ENCODE data around the gene MAGEB17.
"Not testable (repeated sequence)": the region's sequence is repeated elsewhere in the genome, so short reads cannot be mapped to it uniquely, and the experiment has no call there.

MAGEB17 gene

DNA sequence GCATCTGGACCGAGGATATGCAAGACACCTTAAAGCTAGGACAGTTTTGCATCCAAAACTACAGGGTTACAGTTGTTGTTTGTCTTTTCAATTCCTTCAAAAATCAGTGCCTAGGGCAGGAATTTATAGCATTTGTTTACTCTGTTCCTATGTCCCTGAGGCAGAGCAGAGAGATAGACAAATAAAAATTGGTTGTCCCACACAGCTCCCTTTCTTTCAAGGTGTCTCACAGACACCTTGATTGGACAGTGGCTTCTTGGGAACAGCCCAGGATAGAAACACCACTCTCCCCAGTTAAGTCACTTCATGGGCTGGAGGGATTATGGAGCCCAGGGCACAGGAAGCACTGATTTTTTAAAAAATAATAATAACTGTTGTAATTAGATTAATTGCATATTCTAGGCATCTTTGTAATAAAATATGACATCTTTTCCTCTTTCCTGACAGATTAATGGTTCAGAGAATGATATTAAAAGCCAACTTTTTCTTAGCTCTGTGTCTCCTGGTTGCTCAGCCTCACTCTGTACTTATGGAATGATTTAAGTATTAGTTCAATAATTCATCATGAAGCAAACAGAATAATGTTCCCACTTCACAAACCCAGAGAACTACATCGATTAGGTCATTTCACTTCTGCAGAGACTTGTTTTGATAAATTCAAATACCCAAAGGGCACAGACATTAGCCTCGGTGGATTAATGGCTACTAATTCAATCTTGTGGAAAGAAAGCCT is 8.2 kb downstream of the MAGEB17 start:
- Histone ChIP-seq H3K27me3 (ENCODE audit: insufficient read depth, low read length, poor library complexity, severe bottlenecking) (no peaks in the 10 kb centered on the region), H4K20me1 (ENCODE audit: insufficient read depth, low read length, poor library complexity, severe bottlenecking) (no peaks in the 10 kb centered on the region), H3F3A (ENCODE audit: low read depth) (no peaks in the 10 kb centered on the region), H3K79me2 (ENCODE audit: insufficient read depth, low read length) (no peaks in the 10 kb centered on the region), H3K4me2 (ENCODE audit: low read depth, low read length, poor library complexity, severe bottlenecking) (no peak overlapping the region), H3K4me1 (ENCODE audit: insufficient read depth, low read length, poor library complexity, severe bottlenecking) (no peaks in the 10 kb centered on the region), H3K9me3 (ENCODE audit: insufficient read depth, low read depth, low read length) (no peaks in the 10 kb centered on the region), H3K36me3 (ENCODE audit: insufficient read depth, low read length) (no peaks in the 10 kb centered on the region), H2AFZ (ENCODE audit: low read length) (no peak overlapping the region), H3K4me3 (ENCODE audit: low read length, poor library complexity, severe bottlenecking) (no peak overlapping the region), H3K9ac (ENCODE audit: low read depth, low read length, poor library complexity, severe bottlenecking) (no peak overlapping the region), H3K9me2 (replicated peaks; ENCODE audit: low read depth, low read length) (no peaks in the 10 kb centered on the region)
- TF ChIP-seq EZH2phosphoT487 (IDR thresholded peaks at IDR 0.05; ENCODE audit: borderline replicate concordance), result no peak
- TF ChIP-seq, protein P1, sequence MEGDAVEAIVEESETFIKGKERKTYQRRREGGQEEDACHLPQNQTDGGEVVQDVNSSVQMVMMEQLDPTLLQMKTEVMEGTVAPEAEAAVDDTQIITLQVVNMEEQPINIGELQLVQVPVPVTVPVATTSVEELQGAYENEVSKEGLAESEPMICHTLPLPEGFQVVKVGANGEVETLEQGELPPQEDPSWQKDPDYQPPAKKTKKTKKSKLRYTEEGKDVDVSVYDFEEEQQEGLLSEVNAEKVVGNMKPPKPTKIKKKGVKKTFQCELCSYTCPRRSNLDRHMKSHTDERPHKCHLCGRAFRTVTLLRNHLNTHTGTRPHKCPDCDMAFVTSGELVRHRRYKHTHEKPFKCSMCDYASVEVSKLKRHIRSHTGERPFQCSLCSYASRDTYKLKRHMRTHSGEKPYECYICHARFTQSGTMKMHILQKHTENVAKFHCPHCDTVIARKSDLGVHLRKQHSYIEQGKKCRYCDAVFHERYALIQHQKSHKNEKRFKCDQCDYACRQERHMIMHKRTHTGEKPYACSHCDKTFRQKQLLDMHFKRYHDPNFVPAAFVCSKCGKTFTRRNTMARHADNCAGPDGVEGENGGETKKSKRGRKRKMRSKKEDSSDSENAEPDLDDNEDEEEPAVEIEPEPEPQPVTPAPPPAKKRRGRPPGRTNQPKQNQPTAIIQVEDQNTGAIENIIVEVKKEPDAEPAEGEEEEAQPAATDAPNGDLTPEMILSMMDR (conservative IDR thresholded peaks at IDR 0.05; ENCODE audit: low read length), result no peak

DNA sequence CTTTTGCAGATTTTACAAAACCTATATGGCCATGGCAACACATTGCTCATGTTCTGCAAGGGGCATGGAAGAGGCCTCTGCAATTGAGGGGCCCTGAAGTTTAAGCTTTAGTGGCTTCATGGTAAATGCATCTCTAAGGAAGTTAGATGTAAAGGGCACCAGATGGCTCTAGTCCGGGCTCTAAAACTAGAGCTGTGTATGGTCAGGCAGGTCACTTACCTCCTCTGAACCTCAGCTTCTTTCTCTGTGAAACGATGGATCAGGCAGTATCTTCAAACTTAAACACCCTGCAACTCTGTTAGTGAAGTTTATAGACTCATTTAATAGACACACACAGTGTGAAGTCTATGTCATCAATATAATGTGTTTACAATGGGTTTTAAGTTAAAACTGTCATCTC is 10.0 kb downstream of the MAGEB17 start:
- H3K9me2 ChIP-seq (replicated peaks; ENCODE audit: low read depth, low read length), result no peaks in the 10 kb centered on the region
- H2AFZ ChIP-seq (ENCODE audit: low read length), result no peak overlapping the region
- H3K4me2 ChIP-seq (ENCODE audit: low read depth, low read length, poor library complexity, severe bottlenecking), result no peak overlapping the region
- no peaks in the 10 kb centered on the region for H3F3A ChIP-seq (ENCODE audit: low read depth)
- TF ChIP-seq, protein P1 (conservative IDR thresholded peaks at IDR 0.05; ENCODE audit: low read length), result no peak
- TF ChIP-seq EZH2phosphoT487 (IDR thresholded peaks at IDR 0.05; ENCODE audit: borderline replicate concordance), result no peak
- no peak overlapping the region for H3K9ac ChIP-seq (ENCODE audit: low read depth, low read length, poor library complexity, severe bottlenecking)
- no peaks in the 10 kb centered on the region for H3K79me2 ChIP-seq (ENCODE audit: insufficient read depth, low read length)
- no peak overlapping the region for H3K4me3 ChIP-seq (ENCODE audit: low read length, poor library complexity, severe bottlenecking)
- H3K9me3 ChIP-seq (ENCODE audit: insufficient read depth, low read depth, low read length), result no peaks in the 10 kb centered on the region
- no peaks in the 10 kb centered on the region for H3K36me3 ChIP-seq (ENCODE audit: insufficient read depth, low read length)
- no peaks in the 10 kb centered on the region for H4K20me1 ChIP-seq (ENCODE audit: insufficient read depth, low read length, poor library complexity, severe bottlenecking)
- no peaks in the 10 kb centered on the region for H3K27me3 ChIP-seq (ENCODE audit: insufficient read depth, low read length, poor library complexity, severe bottlenecking)
- H3K4me1 ChIP-seq (ENCODE audit: insufficient read depth, low read length, poor library complexity, severe bottlenecking), result no peaks in the 10 kb centered on the region

DNA sequence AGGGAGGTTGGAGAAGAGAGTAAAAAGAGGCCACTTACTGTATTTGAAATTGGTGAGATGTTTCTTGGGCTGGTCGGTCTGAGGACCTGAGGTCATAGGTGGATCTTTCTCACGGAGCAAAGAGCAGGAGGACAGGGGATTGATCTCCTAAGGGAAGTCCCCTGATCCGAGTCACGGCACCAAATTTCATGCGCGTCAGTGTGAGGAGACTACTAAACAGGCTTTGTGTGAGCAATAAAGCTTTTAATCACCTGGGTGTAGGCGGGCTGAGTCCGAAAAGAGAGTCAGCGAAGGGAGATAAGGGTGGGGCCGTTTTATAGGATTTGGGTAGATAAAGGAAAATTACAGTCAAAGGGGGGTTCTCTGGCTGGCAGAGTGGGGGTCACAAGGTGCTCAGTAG is 16.6 kb downstream of the MAGEB17 start:
- not testable (repeated sequence) for H3F3A ChIP-seq (ENCODE audit: low read depth); H3K9me2 ChIP-seq (replicated peaks; ENCODE audit: low read depth, low read length); H3K4me2 ChIP-seq (ENCODE audit: low read depth, low read length, poor library complexity, severe bottlenecking); H3K4me3 ChIP-seq (ENCODE audit: low read length, poor library complexity, severe bottlenecking); H3K36me3 ChIP-seq (ENCODE audit: insufficient read depth, low read length); H3K9me3 ChIP-seq (ENCODE audit: insufficient read depth, low read depth, low read length); H2AFZ ChIP-seq (ENCODE audit: low read length); H3K9ac ChIP-seq (ENCODE audit: low read depth, low read length, poor library complexity, severe bottlenecking); H3K4me1 ChIP-seq (ENCODE audit: insufficient read depth, low read length, poor library complexity, severe bottlenecking); H4K20me1 ChIP-seq (ENCODE audit: insufficient read depth, low read length, poor library complexity, severe bottlenecking); H3K79me2 ChIP-seq (ENCODE audit: insufficient read depth, low read length); H3K27me3 ChIP-seq (ENCODE audit: insufficient read depth, low read length, poor library complexity, severe bottlenecking)

DNA sequence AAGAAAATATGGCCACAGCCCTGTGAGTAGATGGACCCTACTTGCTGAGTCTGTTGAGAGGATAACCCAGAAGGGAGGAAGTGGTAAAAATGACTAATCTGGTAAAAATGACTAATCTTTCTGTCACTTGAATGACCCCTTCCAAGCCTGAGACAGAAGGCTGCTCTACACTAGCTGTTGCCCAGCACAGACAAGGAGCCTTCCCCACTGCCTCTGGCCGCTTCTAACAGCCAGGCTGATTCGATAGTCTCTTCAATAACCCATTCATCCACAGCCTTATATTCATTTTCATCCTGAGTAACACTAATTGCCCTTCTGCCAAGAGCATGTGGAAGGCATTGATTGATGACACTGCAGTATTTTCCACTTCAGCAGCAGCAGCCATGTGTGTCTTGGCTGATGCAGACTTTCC is 18.4 kb downstream of the MAGEB17 start:
- H3K9me3 ChIP-seq (ENCODE audit: insufficient read depth, low read depth, low read length), result no peaks in the 10 kb centered on the region
- no peak for TF ChIP-seq EZH2phosphoT487 (IDR thresholded peaks at IDR 0.05; ENCODE audit: borderline replicate concordance)
- TF ChIP-seq, protein P1 (conservative IDR thresholded peaks at IDR 0.05; ENCODE audit: low read length), result no peak
- no peaks in the 10 kb centered on the region for H3K4me1 ChIP-seq (ENCODE audit: insufficient read depth, low read length, poor library complexity, severe bottlenecking)
- no peak overlapping the region for H3K4me3 ChIP-seq (ENCODE audit: low read length, poor library complexity, severe bottlenecking)
- H2AFZ ChIP-seq (ENCODE audit: low read length), result no peak overlapping the region
- H3F3A ChIP-seq (ENCODE audit: low read depth), result no peaks in the 10 kb centered on the region
- no peak overlapping the region for H3K4me2 ChIP-seq (ENCODE audit: low read depth, low read length, poor library complexity, severe bottlenecking)
- no peaks in the 10 kb centered on the region for H4K20me1 ChIP-seq (ENCODE audit: insufficient read depth, low read length, poor library complexity, severe bottlenecking)
- no peak overlapping the region for H3K9ac ChIP-seq (ENCODE audit: low read depth, low read length, poor library complexity, severe bottlenecking)
- no peaks in the 10 kb centered on the region for H3K79me2 ChIP-seq (ENCODE audit: insufficient read depth, low read length)
- H3K9me2 ChIP-seq (replicated peaks; ENCODE audit: low read depth, low read length), result no peaks in the 10 kb centered on the region
- no peaks in the 10 kb centered on the region for H3K36me3 ChIP-seq (ENCODE audit: insufficient read depth, low read length)
- H3K27me3 ChIP-seq (ENCODE audit: insufficient read depth, low read length, poor library complexity, severe bottlenecking), result no peaks in the 10 kb centered on the region

Measured in Loucy (cell line).